SKM-1 treated with dmso at 0.1 percent for 144 hours (cell line): ENCODE results near the gene TTLL4.
A peak's percentile ranks its signal among the peaks of the same experiment; 100 is the strongest.
"Not testable (repeated sequence)": the region's sequence is repeated elsewhere in the genome, so short reads cannot be mapped to it uniquely, and the experiment has no call there.

Experiments used
- DNase-seq: peaks from one replicate; lab custom pipeline; 2025; ENCODE audit not compliant: unreplicated experiment; lab: John Stamatoyannopoulos, UW

The TTLL4 gene

GRCh38 chr2:218743068-218743467 lies 32.4 kb downstream of the TTLL4 start:
- DNase-seq: peak; percentile 53

- no peak for DNase-seq
These were observed 34.0 kb downstream of the TTLL4 start for GRCh38 chr2:218744615-218745014.

DNA sequence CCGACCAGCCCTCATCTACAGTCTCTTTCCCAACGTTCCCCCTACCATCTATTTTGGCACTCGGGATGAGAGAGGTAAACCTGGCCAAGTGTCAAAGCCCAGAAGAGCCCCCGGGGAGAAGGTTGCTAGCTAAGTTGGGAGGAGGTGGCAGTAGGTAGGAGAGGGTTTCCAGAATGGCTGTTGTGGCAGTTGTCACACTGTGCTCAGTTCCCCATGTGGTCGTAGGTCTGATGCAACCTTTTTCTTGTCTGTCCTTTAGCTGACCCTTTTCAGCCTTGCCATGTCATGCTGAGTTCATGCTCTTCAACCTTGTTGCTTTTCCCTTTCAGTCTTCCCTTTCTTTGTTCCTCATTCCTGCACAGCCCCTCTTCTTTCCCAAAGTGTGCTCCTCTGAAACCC lies 34.5 kb downstream of the TTLL4 start:
- DNase-seq: peak; percentile 93

DNA sequence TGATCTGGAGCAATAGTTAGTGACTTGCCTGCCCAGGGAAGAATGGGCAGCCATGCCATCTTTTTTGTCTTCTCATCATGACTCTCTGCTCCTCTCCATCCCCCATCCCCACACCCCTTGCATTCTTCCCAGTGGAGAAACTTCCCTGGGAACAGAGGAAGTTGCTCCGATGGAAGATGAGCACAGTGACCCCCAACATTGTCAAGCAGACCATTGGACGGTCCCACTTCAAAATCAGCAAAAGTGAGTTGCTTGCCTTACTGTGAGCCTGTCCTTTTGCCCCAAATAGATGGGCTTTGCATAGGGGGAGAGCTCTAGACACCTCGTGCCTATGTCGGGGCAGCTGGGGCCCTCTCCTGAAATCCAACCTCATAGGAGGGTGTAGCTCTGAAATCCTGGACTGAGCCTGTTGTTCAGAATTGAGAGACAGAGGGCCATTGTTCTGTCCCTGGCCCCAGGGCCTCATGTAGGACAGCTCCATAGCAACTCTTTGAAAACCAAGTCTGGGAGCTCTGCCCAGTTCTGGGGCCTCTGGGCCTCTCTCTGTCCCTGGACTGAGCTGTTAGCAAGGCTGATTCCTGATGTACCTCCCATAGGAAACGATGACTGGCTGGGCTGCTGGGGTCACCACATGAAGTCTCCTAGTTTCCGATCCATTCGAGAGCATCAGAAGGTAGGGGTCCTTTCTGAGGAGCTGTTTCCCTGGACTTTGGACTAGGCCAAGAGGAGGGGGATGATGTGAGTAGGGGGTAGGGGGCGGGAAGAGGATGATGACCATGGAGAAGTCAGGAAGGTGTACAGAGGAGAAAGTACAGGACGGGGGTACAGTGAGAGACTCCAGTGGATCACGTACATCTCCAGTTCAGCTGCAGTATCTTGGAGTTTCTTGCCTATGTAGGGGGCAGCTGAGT lies 35.2 kb downstream of the TTLL4 start:
- no peak for DNase-seq

DNA sequence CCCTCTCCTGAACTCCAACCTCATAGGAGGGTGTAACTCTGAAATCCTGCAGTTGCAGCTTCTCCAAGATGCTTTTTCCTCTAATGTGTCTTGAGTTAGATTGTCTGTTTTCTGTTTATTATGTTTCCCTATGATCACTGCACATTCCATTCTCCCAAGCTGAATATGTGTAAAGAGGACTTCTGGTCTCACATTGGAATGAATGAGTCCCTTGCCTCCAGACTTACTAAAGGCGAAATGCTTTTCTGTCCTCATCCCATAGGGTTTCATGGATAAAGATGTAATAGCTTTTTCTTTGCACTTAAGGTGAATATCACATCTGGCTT lies 35.8 kb downstream of the TTLL4 start:
- no peak for DNase-seq

DNA sequence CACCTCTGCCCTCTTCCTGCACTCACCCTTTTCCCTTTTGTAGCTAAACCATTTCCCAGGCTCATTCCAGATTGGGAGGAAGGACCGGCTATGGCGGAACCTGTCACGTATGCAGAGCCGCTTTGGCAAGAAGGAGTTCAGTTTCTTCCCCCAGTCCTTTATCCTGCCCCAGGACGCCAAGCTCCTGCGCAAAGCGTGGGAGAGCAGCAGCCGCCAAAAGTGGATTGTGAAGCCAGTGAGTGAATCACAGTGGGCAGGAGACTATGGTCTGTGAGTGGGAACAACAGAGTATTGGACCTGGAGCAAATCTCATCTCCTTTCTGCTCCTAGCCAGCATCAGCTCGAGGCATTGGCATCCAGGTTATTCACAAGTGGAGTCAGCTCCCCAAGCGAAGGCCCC lies 36.3 kb downstream of the TTLL4 start:
- no peak for DNase-seq

- DNase-seq: no peak
These were observed 38.3 kb downstream of the TTLL4 start for GRCh38 chr2:218748741-218749441.

- no peak for DNase-seq
These were observed 43.6 kb downstream of the TTLL4 start for GRCh38 chr2:218754201-218754600.

DNA sequence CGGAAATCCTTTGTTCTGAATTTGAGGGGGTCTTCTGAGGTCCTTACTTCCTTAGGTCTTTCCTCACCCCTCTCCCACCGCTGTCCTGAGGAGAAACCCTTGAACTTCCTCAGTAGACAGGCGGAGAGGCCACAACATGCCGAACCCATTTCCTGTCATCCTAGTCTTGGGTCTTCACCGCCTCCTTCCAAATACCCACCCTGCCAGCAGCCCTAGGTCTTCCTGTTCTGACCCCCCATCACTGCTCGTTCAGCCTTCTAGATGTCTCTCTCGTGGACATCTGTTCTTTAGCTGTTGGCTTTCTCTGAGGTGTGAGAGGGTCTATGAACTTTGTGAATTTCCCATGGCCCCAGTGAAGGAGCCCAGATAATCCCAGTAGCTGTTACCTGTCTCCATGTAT lies 44.1 kb downstream of the TTLL4 start:
- no peak for DNase-seq

DNA sequence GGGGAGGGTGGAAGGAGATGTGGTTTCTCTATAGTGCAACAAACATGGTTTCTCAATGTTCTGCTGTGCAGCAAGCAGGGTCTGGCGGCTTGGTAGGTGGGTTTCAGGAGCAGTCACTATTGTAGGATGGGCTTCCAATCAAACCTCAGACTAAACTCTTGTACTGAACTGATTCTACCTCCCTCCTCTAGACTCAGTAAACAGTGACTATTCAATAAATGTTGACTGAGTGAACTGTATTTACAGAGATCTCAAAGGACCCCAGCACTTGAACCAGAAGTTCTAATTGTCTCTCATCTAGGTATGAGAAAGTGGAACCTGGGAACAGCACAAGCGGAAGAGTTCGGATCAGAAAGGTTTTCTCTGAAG lies 44.5 kb downstream of the TTLL4 start:
- no peak for DNase-seq

- no peak for DNase-seq
These were observed 45.2 kb downstream of the TTLL4 start for GRCh38 chr2:218755567-218756404.

GRCh38 chr2:218756599-218757377 lies 46.2 kb downstream of the TTLL4 start:
- no peak for DNase-seq

DNA sequence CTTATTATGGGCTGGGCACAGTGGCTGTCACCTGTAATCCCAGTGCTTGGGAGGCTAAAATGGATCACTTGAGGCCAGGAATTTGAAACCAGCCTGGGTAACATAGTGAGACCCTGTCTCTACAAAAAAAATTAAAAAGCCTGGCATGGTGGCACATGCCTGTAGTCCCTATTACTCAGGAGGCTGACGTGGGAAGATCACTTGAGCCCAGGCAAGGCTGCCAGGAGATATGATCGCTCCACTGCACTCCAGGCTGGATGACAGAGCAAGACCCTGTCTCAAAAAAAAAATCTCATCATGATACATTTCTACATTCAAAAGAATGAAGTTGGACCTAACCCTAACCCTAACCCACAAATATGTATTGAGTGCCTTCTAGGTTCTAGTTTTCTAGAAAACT lies 51.2 kb downstream of the TTLL4 start:
- DNase-seq: no peak

GRCh38 chr2:218772759-218773158 lies 62.1 kb downstream of the TTLL4 start:
- not testable (repeated sequence) for DNase-seq

- DNase-seq: no peak
These were observed 63.2 kb downstream of the TTLL4 start for GRCh38 chr2:218773881-218774280.

- peak; percentile 42 for DNase-seq
These were observed 65.9 kb downstream of the TTLL4 start for GRCh38 chr2:218776488-218776887.

- DNase-seq: no peak
These were observed 66.8 kb downstream of the TTLL4 start for GRCh38 chr2:218777276-218777990.

DNA sequence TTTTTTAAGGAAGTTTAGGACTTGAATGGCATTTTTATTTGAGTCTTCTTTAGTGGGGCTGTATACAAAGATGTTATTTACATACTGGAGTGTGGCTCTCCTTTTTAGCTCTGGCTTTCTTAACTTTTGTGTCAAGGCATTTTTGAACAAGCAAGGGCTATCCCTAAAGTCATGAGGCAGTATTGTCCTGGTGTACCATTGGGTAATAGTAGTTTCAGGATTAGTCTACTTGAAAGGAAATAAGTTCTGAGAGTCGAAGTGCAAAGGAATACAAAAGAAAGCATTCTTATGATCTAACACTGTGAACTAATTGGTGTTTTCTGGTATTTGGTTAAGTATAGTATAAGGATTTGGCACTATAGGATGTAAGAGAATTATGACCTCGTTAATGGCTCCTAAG lies 69.4 kb downstream of the TTLL4 start:
- DNase-seq: no peak

DNA sequence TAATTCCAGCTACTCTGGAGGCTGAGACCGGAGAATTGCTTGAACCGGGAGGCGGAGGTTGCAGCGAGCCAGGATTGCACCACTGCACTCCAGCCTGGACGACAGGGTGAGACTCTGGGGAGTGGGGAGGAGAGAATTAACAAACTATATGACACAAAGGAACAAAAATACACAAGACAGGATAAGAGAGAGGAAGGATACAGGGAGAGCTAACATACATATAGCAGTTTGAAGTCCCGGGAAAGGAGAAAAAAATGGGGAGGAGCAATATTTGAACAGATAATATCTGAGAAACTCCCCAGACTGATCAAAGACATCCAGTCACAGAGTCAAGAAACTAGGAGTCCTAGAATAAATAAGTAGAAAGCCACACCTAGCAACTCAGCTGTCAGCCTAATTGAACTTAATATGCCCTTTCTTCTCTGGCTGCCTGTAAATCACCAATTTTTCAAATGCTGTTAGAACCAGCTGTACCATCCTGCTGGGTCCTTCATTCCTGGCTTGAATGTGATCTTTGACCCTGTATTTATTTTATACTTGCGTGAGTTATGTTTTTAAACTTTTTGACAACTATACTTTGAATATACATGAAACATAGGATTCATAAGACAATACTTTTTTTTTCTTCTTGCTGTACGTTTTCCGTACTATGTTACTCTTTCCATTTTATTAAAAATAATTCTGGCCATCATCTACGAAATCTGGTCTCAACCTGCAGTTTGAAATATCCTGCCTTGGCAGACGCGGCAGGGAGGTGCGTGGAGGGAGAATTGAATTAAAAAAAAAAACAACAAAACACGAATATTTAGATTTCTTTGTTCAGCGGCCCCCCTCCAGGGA lies 70.4 kb downstream of the TTLL4 start:
- DNase-seq: no peak
